ENCODE results near the gene ADPRHL1.

Gene ADPRHL1

GRCh38 chr13:113406321-113407102 lies 46.8 kb downstream of the ADPRHL1 start:
- no peak for TF ChIP-seq CTCF (IDR thresholded peaks at IDR 0.05)
- H3K4me1 ChIP-seq (ENCODE audit: control insufficient read depth in 1 of 2, insufficient read depth in 1 of 2, low read depth in 1 of 2, low read length in 1 of 2), result peaks cover 4 to 10% of the 10 kb centered on the region in 2 experiments
- H3K4me3 ChIP-seq (ENCODE audit: low read depth in 1 of 2, low read length in 1 of 2), result no peak overlapping the region
- H3K27me3 ChIP-seq, result peaks cover 19% of the 10 kb centered on the region
- no peak overlapping the region for H3K27ac ChIP-seq
- no peaks in the 10 kb centered on the region for H3K9me3 ChIP-seq
- no peaks in the 10 kb centered on the region for H3K36me3 ChIP-seq

- TF ChIP-seq CTCF (IDR thresholded peaks at IDR 0.05), result no peak
- peaks cover 4 to 9% of the 10 kb centered on the region in 2 experiments for H3K4me1 ChIP-seq (ENCODE audit: control insufficient read depth in 1 of 2, insufficient read depth in 1 of 2, low read depth in 1 of 2, low read length in 1 of 2)
- no peak overlapping the region for H3K27ac ChIP-seq
- H3K36me3 ChIP-seq, result no peaks in the 10 kb centered on the region
- no peaks in the 10 kb centered on the region for H3K9me3 ChIP-seq
- peaks cover 19% of the 10 kb centered on the region for H3K27me3 ChIP-seq
- no peak overlapping the region for H3K4me3 ChIP-seq (ENCODE audit: low read depth in 1 of 2, low read length in 1 of 2)
These were observed 47.6 kb downstream of the ADPRHL1 start for GRCh38 chr13:113405481-113406300.

- H3K27ac ChIP-seq, result no peak overlapping the region
- TF ChIP-seq CTCF (IDR thresholded peaks at IDR 0.05), result no peak
These were observed 48.4 kb downstream of the ADPRHL1 start for GRCh38 chr13:113404723-113405471.

GRCh38 chr13:113404366-113404722 lies 48.9 kb downstream of the ADPRHL1 start:
- H3K4me1 ChIP-seq (ENCODE audit: control insufficient read depth in 1 of 2, insufficient read depth in 1 of 2, low read depth in 1 of 2, low read length in 1 of 2), result no peaks in the 10 kb centered on the region
- no peak for TF ChIP-seq CTCF (IDR thresholded peaks at IDR 0.05)
- no peak overlapping the region for H3K4me3 ChIP-seq (ENCODE audit: low read depth in 1 of 2, low read length in 1 of 2)
- peaks cover 19% of the 10 kb centered on the region for H3K27me3 ChIP-seq
- H3K9me3 ChIP-seq, result no peaks in the 10 kb centered on the region
- H3K27ac ChIP-seq, result no peak overlapping the region
- no peaks in the 10 kb centered on the region for H3K36me3 ChIP-seq

More at GRCh38 chr13:113404723-113405471, 48.4 kb downstream of the ADPRHL1 start:
- Histone ChIP-seq H3K36me3 (no peaks in the 10 kb centered on the region), H3K4me1 (ENCODE audit: control insufficient read depth in 1 of 2, insufficient read depth in 1 of 2, low read depth in 1 of 2, low read length in 1 of 2) (peaks cover under 1 to 2% of the 10 kb centered on the region in 2 experiments), H3K4me3 (ENCODE audit: low read depth in 1 of 2, low read length in 1 of 2) (no peak overlapping the region), H3K27me3 (peaks cover 19% of the 10 kb centered on the region), H3K9me3 (no peaks in the 10 kb centered on the region)

- Histone ChIP-seq H3K27me3 (peaks cover 11% of the 10 kb centered on the region), H3K27ac (no peak overlapping the region)
- no peak for TF ChIP-seq CTCF (IDR thresholded peaks at IDR 0.05)
These were observed 49.8 kb downstream of the ADPRHL1 start for GRCh38 chr13:113403255-113404104.

More at GRCh38 chr13:113403255-113404104, 49.8 kb downstream of the ADPRHL1 start:
- Histone ChIP-seq H3K4me1 (ENCODE audit: control insufficient read depth in 1 of 2, insufficient read depth in 1 of 2, low read depth in 1 of 2, low read length in 1 of 2) (no peaks in the 10 kb centered on the region), H3K9me3 (no peaks in the 10 kb centered on the region), H3K4me3 (ENCODE audit: low read depth in 1 of 2, low read length in 1 of 2) (no peak overlapping the region), H3K36me3 (no peaks in the 10 kb centered on the region)

All from neutrophil (primary cell).